Measurements from ENCODE around the gene AGRN.

GRCh38 chr1:1072299-1072848 lies 52.5 kb downstream of the AGRN start:
- TF ChIP-seq CTCF (IDR thresholded peaks at IDR 0.05; ENCODE audit: low read length) (no peak), EZH2 (optimal IDR thresholded peaks at IDR 0.05; ENCODE audit: low read depth, low read length) (no peak)

Data from MM.1S (cell line).